Uterus (tissue), 4 donors: ENCODE results near the gene EIF1. TPM values are rescaled to one million over a fixed set of nuclear protein-coding genes. Genes with fewer than 3 reads are reported as not detected.

Experiments
- DNase-seq, 2 donors: peaks; one replicate each; pipeline ENCODE4 v3.0.0-alpha.2; 2019 to 2020
- H3K27ac ChIP-seq, 2 donors: fragments of 200-600 bp; sonication (generic); 1 replicate in 1 of 2; 2 replicates in 1 of 2; pipeline ENCODE4 v1.5.1; 2016 to 2018
- H3K27me3 ChIP-seq, 2 donors: fragments of 200-600 bp; sonication (generic); one replicate each; pipeline ENCODE4 v1.5.1; 2018 to 2019; ENCODE audit warnings: control low read depth in 1 of 2
- H3K36me3 ChIP-seq, 2 donors: fragments of 200-600 bp; sonication (generic); one replicate each; pipeline ENCODE4 v1.5.1; 2019; ENCODE audit warnings: control low read depth in 1 of 2
- H3K4me1 ChIP-seq, 2 donors: fragments of 200-600 bp; sonication (generic); one replicate each; pipeline ENCODE4 v1.5.1; 2018 to 2019; ENCODE audit warnings: control low read depth in 1 of 2
- H3K4me3 ChIP-seq, 2 donors: fragments of 200-600 bp; sonication (generic); 1 replicate in 1 of 2; 2 replicates in 1 of 2; pipeline ENCODE4 v1.5.1; 2018 to 2019; ENCODE audit warnings: mild to moderate bottlenecking in 1 of 2
- H3K9me3 ChIP-seq, 2 donors: fragments of 200-600 bp; sonication (generic); one replicate each; pipeline ENCODE4 v1.5.1; 2019; ENCODE audit warnings: control low read depth in 1 of 2
- POLR2A ChIP-seq, 2 donors: fragments of 450-650 bp; IDR thresholded peaks; one replicate each; pipeline ENCODE4 v1.6.1; 2016; ENCODE audit warnings: antibody characterized with exemption in 2 of 2, mild to moderate bottlenecking in 1 of 2, moderate library complexity in 1 of 2
- intact Hi-C: fragments of 100-400 bp; cut with DNase I; formaldehyde crosslinking; loops from one replicate; pipeline ENCODE4 v1.15.1; 2023; ENCODE audit warnings: low total_unique reads
- total RNA-seq, 4 donors: library from RNA; depleted of rRNA in 3 of 4; stranded (reverse); fragments of >200 nt in 3 of 4; gene quantifications; one replicate each; pipeline versions ENCODE4 v1.1.0 to v1.2.4, GENCODE V29; 2014 to 2023
- TF ChIP-seq, protein P1 (sequence below), 4 experiments: fragments of 200-600 bp in 2 of 4; fragments of 450-650 bp in 2 of 4; sonication (generic) in 2 of 4; IDR thresholded peaks; one replicate each; pipeline ENCODE4 v1.5.1; 2016 to 2019; ENCODE audit warnings: antibody characterized with exemption in 4 of 4, mild to moderate bottlenecking in 2 of 4, moderate library complexity in 1 of 4
- donor health status: DM: yes; HTN: yes; CAD: no.

The EIF1 gene
- total RNA-seq, 4 donors from 2014 or later, result 83.5 to 796 (median 199) TPM

- intact Hi-C loops, result no loop called here
- Histone ChIP-seq H3K4me3 (no peak overlapping the region), H3K27ac (no peak overlapping the region), H3K4me1 (no peaks in the 10 kb centered on the region), H3K36me3 (no peaks in the 10 kb centered on the region), H3K27me3 (no peaks in the 10 kb centered on the region), H3K9me3 (no peaks in the 10 kb centered on the region)
- no peak for DNase-seq
- no peak for TF ChIP-seq POLR2A (IDR thresholded peaks at IDR 0.05)
- TF ChIP-seq, protein P1, sequence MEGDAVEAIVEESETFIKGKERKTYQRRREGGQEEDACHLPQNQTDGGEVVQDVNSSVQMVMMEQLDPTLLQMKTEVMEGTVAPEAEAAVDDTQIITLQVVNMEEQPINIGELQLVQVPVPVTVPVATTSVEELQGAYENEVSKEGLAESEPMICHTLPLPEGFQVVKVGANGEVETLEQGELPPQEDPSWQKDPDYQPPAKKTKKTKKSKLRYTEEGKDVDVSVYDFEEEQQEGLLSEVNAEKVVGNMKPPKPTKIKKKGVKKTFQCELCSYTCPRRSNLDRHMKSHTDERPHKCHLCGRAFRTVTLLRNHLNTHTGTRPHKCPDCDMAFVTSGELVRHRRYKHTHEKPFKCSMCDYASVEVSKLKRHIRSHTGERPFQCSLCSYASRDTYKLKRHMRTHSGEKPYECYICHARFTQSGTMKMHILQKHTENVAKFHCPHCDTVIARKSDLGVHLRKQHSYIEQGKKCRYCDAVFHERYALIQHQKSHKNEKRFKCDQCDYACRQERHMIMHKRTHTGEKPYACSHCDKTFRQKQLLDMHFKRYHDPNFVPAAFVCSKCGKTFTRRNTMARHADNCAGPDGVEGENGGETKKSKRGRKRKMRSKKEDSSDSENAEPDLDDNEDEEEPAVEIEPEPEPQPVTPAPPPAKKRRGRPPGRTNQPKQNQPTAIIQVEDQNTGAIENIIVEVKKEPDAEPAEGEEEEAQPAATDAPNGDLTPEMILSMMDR (IDR thresholded peaks at IDR 0.05), result no peak
Measured at GRCh38 chr17:41656249-41657023, 32.2 kb upstream of the EIF1 start.

DNA sequence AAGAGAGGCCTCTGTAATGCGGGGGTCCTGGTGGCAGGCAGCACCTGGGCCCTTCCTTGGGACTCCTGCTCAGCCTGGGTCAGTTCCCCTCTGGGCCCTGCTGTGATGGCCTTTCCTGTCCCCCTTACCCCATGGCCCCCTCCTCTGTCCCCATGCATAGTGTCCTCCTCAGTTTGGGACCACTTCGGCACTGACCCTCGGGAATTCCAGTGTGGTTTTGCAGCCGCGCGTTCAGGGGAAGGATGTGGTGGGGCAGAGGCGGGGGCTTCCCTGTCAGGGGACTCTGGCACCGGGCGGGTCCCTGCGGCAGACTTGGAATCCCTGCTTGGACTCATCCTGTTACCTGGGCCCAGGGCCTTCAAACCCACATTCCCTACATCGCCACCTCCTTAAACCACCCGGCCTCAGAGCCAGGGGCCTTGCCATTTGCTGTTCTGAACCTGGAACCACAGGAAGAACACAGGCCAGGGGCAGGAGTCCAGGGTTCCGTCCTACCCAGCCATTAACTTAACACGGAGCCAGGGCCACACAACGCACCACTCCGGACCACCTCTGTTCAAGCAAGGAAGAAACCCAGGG lies 31.4 kb upstream of the EIF1 start:
- intact Hi-C loops, result no loop called here
- Histone ChIP-seq H3K27ac (no peak overlapping the region), H3K9me3 (no peaks in the 10 kb centered on the region), H3K36me3 (no peaks in the 10 kb centered on the region), H3K4me3 (no peak overlapping the region), H3K4me1 (no peaks in the 10 kb centered on the region), H3K27me3 (no peaks in the 10 kb centered on the region)
- TF ChIP-seq POLR2A (IDR thresholded peaks at IDR 0.05), result no peak
- TF ChIP-seq, protein P1 (IDR thresholded peaks at IDR 0.05), result no peak
- DNase-seq, result no peak

- H3K27ac ChIP-seq, result no peak overlapping the region
- TF ChIP-seq, protein P1 (IDR thresholded peaks at IDR 0.05), result no peak
- no peak for TF ChIP-seq POLR2A (IDR thresholded peaks at IDR 0.05)
- no peak for DNase-seq
- no peaks in the 10 kb centered on the region for H3K4me1 ChIP-seq
- intact Hi-C loops, result no loop called here
- no peak overlapping the region for H3K4me3 ChIP-seq
- no peaks in the 10 kb centered on the region for H3K9me3 ChIP-seq
- H3K27me3 ChIP-seq, result no peaks in the 10 kb centered on the region
- H3K36me3 ChIP-seq, result no peaks in the 10 kb centered on the region
Measured at GRCh38 chr17:41657936-41658335, 30.7 kb upstream of the EIF1 start.

- no peak for TF ChIP-seq POLR2A (IDR thresholded peaks at IDR 0.05)
- TF ChIP-seq, protein P1 (IDR thresholded peaks at IDR 0.05), result no peak
- Histone ChIP-seq H3K27ac (no peak overlapping the region), H3K36me3 (no peaks in the 10 kb centered on the region), H3K4me3 (no peak overlapping the region), H3K27me3 (no peaks in the 10 kb centered on the region), H3K9me3 (no peaks in the 10 kb centered on the region), H3K4me1 (no peaks in the 10 kb centered on the region)
- intact Hi-C loops, result no loop called here
- no peak for DNase-seq
Measured at GRCh38 chr17:41658846-41659245, 29.8 kb upstream of the EIF1 start.

GRCh38 chr17:41659427-41660212 lies 29.1 kb upstream of the EIF1 start:
- no peaks in the 10 kb centered on the region for H3K4me1 ChIP-seq
- no peak for TF ChIP-seq POLR2A (IDR thresholded peaks at IDR 0.05)
- TF ChIP-seq, protein P1 (IDR thresholded peaks at IDR 0.05), result no peak
- DNase-seq, result no peak
- H3K9me3 ChIP-seq, result no peaks in the 10 kb centered on the region
- no peak overlapping the region for H3K4me3 ChIP-seq
- no peak overlapping the region for H3K27ac ChIP-seq
- H3K36me3 ChIP-seq, result no peaks in the 10 kb centered on the region
- H3K27me3 ChIP-seq, result no peaks in the 10 kb centered on the region
- intact Hi-C loops, result loop anchor here (10.0 kb wide), 1 partner anchor 855 kb away; no protein-coding TSS in a partner anchor
